Activated gamma-delta T cell (primary cell): Measurements from ENCODE around the gene SELENOF.

Source experiments
- DNase-seq: peaks from one replicate; lab custom pipeline; 2025; lab: John Stamatoyannopoulos, UW
- total RNA-seq, 2 donors: gene quantifications; one replicate each; lab custom pipeline; 2026; lab: John Stamatoyannopoulos, UW

SELENOF gene
- 97.9 to 113 reads per million in 2 donors for total RNA-seq

DNA sequence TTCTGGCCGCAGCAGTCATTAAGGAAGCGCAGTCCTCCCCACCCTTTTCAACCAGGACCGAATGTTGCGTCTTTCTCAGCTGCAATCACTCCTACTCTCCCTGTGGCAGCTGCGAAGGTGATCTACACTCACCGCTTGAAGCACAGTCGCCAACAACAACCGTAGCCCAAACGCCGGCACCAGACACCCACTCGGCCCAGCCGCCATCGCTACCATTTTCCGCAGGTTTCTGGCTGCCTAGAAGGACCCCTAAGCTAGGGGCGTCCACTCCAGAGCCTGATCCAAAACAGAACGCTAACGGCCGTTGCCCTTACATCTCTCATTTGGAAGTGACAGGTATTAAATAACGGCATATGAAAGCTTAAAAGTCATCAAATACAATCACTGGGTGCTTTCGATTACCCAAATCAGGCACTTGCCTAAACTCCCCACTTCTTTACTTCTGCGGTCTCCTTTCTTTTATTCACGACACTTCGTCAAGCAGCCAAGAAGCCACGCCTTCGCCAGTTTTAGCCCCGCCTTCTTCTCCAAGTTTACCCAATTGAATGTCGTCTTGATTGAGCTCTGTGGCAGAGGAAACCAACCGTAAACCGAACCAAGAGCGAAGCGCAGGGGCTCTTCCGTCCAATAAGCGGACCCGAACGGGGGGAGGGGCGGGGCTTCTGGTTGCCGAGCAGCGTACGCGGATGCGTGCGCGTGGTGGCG is at the start of gene SELENOF:
Gene SELENOF (minus strand): TSS at position 231 of the 705 bp plus-strand sequence. CDS start 15 bp downstream, at position 216.
- DNase-seq: peak; percentile 25

DNA sequence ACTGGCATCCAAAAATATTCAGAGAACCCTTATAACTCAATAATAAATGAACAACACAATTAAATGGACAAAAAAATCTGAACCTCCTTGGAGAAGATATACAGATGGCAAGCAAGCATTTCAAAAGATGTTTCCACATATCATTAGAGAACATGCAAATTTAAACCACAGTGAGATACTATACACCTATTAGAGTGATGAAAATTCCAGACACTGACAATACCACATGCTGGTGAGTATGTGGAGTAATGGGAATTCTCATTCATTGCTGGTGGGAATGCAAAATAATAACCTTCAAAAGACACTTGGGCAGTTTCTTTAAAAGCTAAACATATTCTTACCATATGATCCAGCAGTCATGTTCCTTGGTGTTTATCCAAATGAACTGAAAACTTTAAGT is 46.6 kb upstream of the SELENOF start:
- DNase-seq: no peak

DNA sequence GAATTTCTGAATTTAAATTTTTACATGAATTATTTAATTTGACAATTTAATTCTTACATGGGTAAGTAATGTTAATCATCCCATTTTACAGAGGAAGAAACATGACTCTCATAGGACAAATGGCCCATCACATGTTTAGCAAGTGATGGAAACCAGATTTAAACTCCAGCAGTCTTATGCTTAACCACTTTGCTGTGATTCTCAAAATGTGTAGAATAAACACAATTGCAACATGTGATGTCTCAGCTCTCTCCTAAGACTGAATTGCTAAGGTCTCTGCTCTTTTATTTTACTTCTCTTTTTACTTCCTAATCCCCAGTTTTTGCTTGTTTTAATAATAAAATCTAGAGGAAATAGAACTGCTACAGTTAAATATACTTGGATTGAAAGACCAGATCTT is 43.3 kb upstream of the SELENOF start:
- DNase-seq: no peak

DNA sequence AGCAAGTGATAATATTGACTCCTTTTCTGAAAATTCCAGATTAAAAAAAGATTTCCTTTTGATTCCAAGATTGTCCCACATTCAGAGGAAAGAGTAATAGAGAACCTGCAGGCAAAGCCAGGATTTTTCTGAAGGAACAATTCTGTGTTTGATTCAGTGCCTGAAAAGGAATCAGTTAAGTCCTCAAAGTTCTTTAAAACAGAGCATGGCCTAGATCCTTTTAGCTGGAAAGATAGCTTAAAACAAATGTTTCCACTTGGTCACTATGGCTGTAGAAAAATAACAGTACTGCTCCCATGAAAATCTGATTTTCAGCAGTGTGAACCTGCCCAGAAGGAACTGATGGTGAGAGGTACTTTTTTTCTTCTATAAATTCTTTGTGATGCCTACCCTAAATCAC is 42.3 kb upstream of the SELENOF start:
- DNase-seq: no peak

DNA sequence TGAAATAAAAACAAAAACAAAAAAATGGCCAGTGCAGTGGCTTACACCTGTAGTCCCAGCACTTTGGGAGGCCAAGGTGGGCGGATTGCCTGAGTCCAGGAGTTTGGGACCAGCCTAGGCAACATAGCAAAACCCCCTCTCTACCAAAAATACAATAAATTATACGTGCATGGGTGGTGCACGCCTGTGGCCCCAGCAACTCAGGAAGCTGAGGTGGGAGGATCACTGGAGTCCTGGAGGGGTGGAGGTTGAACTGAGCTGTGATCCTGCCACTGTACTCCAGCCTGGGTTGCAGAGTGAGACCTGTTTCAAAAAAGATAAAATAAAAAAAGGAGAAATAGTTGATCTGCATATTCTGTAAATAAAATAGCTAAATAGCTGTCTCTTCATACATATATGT is 41.8 kb upstream of the SELENOF start:
- DNase-seq: no peak

DNA sequence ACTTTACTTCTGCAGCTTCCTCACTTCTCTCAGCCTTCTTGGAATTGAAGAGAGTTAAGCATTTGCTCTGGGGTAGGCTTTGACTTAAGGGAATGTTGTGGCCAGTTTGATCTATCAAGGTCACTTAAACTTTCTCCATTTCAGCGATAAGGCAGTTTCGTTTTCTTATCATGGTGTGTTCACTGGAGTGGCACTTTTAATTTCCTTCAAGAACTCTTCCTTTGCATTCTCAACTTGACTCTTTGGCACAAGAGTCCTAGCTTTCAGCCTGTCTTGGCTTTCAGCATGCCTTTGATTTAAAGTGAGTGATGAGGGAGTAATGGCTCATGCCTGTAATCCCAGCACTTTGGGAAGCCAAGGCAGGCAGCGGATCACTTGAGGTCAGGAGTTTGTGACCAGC is 39.2 kb upstream of the SELENOF start:
- DNase-seq: no peak

DNA sequence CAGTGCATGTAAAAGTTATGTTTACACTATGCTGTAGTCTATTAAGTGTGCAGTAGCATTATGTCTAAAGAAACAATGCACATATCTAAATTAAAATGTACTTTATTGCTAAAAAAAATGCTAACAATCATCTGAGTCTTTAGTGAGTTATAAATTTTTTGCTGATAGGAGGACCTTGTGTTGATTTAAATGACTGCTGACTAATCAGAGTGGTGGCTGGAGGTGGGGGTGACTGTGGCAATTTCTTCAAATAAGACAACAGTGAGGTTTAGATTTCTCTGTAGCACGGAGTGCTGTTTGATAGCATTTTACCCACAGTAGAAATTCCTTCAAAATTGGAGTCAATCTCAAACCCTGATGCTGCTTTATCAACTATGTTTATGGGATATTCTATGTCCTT is 37.5 kb upstream of the SELENOF start:
- no peak for DNase-seq

DNA sequence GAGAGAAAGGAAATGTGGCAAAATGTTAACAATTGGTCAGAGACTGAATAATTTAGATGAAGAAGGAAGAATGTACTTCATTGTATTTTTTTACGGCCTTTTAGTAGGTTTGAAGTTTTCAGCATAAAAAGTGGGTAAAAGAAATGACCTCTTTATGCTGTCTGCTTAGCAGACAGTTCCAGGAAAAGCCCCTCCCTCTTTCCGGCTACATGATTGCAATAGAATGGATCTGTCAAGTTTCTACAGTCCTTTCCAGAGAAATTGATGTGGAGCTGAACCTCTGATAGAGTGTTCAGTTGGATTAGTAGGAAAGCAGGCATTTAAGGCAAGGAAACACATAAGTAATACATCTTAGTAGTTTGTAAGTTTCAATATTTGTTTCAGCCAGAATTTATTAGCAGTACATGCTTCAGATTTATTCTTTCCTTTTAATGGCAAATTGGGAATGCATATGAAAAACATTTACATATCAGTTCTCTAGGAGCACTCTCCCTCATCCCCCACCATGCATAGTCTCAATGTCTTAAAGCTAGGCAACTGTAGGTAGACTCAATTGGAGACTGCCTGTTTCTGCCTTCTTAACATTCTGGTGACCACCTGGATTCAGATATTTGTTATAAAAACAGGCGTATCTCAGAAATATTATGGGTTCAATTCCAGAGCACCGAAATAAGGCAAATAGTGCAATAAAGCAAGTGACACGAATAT is 36.9 kb upstream of the SELENOF start:
- DNase-seq: no peak

DNA sequence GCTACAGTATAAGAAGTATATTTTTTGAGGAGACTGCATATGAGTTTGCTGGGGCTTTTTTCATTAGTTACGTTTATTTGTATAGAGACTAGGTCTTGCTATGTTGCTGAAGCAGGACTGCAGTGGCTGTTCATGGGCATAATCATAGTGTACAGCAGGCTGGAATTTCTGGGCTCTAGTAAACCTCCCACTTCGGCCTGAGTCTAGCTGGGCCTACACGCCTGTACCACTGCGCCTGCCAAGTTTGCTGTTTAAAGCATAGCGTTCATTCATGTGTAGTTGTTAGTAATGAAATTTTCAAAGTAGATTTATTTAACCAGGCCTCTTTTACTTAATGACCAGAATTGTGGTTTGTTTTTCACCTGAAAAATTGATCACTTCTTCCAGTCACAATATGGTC is 34.3 kb upstream of the SELENOF start:
- DNase-seq: no peak

DNA sequence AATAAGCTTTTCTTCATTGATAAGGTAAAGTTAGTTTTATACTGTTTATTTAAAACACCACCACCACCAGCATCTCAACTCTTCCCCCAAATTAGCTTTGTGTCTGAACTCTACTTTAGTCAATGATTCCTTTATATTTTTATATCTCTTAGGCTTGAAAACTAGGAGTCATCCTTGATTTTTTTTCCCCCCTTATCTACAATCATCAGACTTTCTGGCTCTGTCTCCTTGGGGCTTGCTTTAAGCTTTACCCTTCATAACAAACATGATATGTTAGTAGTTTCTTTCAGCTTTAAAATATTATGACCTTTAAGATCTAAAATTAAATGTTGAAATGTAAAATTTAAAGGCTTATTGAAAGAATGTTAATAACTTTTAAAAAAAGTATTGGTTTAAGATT is 28.8 kb upstream of the SELENOF start:
- no peak for DNase-seq

DNA sequence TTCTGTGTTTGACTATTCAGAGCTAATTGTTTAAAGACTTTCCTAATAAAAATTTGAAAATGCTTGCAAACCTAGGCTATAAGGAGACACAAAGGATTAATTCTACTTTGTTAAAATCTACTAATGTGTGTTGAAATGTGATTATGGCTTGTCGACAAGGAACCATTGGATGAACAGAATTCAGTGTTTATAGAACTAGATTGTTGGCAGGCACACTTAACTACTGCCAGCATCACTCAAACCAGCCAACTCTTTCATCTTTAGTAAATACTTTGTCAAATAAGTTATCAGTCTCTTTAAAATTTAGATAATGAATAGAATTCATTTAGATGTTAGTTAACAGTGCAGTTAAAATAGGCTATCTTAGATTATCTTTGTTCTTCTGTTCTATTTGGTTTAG is 28.1 kb upstream of the SELENOF start:
- no peak for DNase-seq

DNA sequence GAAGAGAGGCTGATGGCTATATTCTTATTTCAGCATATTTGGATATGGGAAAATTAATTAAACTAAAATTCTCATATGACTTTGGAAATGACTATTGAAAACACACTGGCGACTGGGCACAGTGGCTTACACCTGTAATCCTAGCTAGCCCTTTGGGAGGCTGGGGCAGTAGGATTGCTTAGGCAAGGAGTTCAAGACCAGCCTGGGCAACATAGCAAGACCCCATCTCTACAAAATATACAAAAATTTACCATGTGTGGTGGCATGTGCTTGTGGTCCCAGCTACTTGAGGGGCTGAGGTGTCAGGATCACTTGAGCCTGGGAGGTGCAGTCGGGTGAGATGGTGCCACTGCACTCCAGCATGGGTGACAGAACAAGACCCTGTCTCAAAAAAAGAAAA is 26.7 kb upstream of the SELENOF start:
- DNase-seq: no peak

DNA sequence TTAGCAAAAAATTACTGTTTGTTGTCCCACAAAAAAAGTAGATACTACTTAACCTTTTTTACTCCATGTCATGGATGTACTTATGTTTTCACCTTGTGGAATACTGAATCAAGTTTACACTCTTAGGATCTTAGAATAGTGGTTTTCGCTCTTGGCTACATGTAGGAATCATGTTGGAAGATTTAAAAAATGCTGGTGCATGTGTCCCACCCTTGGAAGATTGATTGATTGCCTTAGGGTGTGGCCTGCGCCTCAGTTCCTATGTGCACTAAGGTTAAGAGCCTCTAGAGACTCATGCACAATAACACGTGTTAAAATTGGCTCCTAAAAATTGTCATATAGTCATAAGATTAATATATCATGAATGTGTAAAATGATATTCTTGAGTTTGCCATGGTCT is 25.5 kb upstream of the SELENOF start:
- no peak for DNase-seq

DNA sequence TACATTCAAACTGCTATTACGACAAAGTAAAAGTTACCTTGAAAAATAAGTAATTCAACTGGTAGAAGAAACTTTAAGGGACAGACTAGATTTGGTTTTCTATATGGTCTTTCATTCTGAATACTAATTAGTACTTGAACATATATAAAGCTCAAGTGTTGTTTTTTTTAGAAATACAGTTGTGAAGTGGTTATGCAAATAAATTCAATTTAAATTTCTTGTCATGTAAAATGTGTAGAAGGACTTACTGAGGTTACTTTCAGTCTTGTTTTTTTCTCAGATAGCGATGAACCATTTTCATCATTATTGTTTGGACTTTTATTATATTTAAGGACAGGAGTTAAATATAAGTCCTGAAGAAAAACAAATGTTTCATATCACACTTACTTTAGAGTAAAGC is 24.9 kb upstream of the SELENOF start:
- DNase-seq: no peak

DNA sequence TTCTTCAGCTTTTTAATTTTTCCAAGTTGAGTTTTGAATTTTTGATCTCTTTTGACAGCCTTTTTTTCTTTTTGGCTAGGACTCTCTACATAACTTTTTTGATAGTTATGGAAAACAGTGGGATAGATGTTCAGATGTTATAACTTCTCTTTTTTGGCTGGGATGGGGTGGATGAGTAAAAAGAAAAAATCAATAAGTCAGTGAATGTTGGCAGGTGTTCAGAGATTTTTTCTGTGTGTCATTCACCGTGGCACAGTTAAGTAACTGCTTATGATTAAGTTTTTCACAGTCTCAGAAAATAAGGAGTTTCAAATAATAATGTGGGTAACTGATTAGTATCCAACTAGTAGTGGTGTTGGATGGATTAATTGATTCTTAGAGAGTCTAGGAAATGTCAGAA is 24.5 kb upstream of the SELENOF start:
- DNase-seq: no peak

DNA sequence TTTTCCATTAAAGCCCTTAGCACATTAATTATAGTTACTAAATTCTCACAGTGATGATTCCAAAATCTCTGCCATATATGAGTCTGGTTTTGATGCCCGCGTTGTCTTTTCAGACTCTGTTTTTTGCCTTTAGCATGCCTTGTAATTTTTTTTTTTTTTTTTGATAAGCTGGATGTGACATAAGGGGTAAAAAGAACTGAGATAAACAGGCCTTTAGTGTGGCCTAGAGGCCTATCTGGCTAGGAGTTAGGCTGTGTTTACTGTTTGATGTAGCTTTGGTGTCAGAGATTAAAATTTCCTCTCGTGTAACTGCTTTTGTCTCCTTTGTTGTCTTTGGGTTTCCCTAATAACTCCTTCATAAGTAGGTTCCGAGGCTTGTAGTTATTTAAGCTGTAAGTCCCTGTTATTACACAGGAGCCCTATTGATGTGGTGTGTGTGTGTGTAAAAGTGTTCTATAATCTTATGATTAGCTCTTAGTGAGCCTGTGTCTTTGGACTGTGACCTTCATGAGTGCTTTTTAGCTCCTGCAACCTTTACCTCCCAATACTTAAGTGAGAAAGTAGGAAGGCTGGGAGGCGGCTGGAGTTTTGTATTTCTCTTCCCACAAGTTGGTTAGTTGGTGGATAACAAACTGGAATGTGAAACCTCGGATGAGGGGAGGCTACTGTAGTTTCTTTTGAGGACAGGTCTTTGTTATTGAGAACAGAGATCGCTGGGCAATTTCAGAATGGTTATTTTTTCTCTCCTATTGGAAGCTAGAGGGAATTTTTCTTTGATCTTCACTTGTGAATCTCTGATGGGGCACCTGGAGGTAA is 19.8 kb upstream of the SELENOF start:
- DNase-seq: no peak

DNA sequence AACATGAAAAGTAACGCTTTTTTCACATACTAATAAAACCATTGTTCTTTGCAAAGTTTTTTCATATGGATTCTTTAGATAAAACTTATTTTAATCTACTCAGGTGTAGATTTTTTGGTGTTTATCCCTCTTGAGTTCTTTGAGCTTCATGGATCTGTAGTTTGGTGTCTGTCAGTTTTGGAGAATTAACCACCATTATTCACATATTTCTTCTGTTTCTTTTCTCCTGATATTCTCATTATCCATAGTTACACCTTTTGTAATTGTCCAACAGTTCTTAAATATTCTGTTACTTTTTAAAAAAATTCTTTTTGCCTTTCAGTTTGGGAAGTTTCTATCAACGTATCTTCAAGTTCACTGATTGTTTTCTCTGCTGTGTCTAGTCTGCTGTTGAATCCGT is 19.1 kb upstream of the SELENOF start:
- DNase-seq: no peak

DNA sequence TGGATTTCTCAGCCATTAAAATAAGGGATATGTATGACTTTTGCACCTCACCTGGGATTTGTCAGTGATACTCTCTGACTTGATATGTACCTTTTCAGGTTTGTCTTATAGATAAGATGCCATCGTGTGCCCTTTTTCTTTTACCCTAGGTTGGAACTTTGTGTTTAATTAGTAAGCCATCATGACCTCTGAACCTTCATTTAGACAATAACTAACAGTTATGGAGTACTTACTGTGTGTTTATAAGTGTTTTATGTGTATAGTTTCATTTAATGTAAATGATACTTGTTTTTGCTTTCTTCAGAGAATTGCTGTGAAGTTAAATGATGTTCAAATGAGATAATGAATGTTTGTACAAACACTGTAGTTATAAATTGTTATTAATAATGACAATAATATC is 14.9 kb upstream of the SELENOF start:
- DNase-seq: no peak

DNA sequence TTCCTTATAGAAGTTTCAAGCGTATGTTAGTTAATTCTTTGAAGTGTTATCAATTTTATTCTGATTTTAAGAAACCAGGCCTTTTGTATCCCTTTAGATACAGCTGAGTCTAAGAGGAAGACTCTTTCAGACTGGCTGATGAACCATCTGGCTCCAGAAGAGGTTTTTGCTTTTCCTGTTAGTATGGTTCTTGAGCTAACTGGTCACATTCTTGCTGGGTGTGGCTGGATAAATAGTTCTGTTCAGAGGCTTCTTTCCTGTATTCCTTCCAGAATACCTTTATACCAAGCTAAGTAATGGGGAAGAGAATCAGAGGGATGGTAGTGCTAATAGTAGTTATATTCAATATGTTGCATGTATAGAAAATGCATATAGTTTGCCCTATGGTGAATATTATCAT is 13.0 kb upstream of the SELENOF start:
- DNase-seq: no peak

DNA sequence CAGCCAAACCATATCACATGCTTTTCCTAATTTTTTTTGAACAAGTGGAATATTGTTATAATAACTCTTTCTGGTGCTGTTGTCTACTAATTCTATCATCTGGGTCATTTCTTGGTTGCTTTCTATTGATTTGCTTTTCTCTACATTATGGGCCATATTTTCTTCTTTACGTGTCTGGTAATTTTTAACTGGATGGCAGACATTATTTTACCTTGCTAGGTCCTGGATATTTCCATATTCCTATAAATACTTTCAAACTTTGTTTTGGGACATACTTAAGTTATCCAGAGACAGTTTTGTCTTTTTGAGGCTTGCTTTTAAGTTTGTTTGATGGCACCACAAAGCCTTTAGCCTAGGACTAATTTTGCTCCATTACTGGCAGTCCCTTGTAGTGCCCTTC is 11.8 kb upstream of the SELENOF start:
- no peak for DNase-seq

DNA sequence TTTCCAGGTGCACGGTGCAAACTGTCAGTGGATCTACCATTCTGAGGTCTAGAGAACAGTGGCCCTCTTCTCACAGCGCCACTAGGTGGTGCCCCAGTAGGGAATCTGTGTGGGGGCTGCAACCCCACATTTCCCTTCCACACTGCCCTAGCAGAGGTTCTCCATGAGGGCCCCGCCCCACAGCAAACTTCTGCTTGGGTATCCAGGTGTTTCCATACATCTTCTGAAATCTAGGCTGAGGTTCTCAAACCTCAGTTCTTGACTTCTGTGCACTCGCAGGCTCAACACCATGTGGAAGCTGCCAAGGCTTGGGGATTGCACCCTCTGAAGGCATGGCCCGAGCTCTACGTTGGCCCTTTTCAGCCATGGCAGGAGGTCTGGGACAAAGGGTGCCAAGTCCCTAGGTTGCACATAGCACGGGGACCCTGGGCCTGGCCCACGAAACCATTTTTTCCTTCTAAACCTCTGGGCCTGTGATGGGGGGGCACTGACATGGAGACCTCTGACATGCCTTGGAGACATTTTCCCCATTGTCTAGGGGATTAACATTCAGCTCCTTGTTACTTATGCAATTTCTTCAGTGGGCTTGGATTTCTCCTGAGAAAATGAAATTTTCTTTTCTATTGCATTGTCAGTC is 10.5 kb upstream of the SELENOF start:
- DNase-seq: no peak

DNA sequence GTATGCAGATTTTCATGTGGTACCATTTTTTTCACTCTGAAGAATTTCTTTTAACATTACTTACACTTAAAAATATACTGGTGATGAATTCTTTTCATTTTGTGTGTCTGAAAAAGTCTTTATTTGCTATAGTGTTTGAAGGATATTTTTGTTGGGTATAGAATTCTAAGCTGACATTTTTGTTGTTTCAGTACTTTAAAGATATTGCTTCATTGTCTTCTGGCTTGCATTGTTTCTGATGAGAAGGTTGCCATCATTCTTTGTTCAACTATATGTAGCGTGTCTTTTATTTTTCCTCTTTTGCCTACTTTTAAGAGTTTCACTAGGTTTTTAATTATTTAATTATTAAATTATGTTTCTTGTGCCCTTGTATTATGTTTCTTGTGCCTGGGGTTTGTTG is 8.5 kb upstream of the SELENOF start:
- DNase-seq: no peak
